HepG2 (cell line): ENCODE measurements around the gene HOXD3. TPM values are rescaled to one million over a fixed set of nuclear protein-coding genes. Genes with fewer than 3 reads are reported as not detected.

Source experiments
- FOXK2 ChIP-seq: fragments of 450-650 bp; IDR thresholded peaks from 2 replicates; pipeline ENCODE4 v1.6.1; 2016
- GATAD1 ChIP-seq: IDR thresholded peaks from 2 replicates; pipeline ENCODE4 v1.6.1; 2016; ENCODE audit warnings: missing genetic modification reagents, missing compliant biosample characterization
- HNRNPH1 ChIP-seq: fragments of 200-400 bp; formaldehyde crosslinking; optimal IDR thresholded peaks from 2 replicates; pipeline ENCODE3; 2017; ENCODE audit warnings: mild to moderate bottlenecking, low read depth, low read length
- KLF9 ChIP-seq: IDR thresholded peaks from 2 replicates; pipeline ENCODE4 v1.6.1; 2016; ENCODE audit warnings: low read depth
- MEF2D ChIP-seq: sonication (generic); formaldehyde crosslinking; IDR thresholded peaks from 2 replicates; pipeline ENCODE4 v1.5.1; 2020; ENCODE audit warnings: mild to moderate bottlenecking, missing genetic modification reagents
- MLLT10 ChIP-seq: sonication (generic); formaldehyde crosslinking; IDR thresholded peaks from 2 replicates; pipeline ENCODE4 v1.4.0; 2020; ENCODE audit warnings: missing genetic modification reagents
- THRA ChIP-seq: sonication (generic); formaldehyde crosslinking; IDR thresholded peaks from 2 replicates; pipeline ENCODE4 v1.4.0; 2020; ENCODE audit warnings: missing genetic modification reagents, borderline replicate concordance
- ZNF101 ChIP-seq: sonication (generic); formaldehyde crosslinking; IDR thresholded peaks from 2 replicates; pipeline ENCODE4 v1.4.0; 2020; ENCODE audit warnings: mild to moderate bottlenecking, low read depth, missing genetic modification reagents, borderline replicate concordance
- ZNF335 ChIP-seq: sonication (generic); formaldehyde crosslinking; IDR thresholded peaks from 2 replicates; pipeline ENCODE4 v1.4.0; 2020; ENCODE audit warnings: missing genetic modification reagents
- ZSCAN5A ChIP-seq: sonication (generic); formaldehyde crosslinking; IDR thresholded peaks from 2 replicates; pipeline ENCODE4 v1.8.0; 2022; ENCODE audit warnings: mild to moderate bottlenecking, missing genetic modification reagents, borderline replicate concordance
- polyA plus RNA-seq, 8 experiments: library from polyadenylated mRNA; depleted of rRNA in 3 of 8; stranded (reverse) in 7 of 8; unstranded in 1 of 8; fragments of >200 nt; fragmentation: Illumina TruSeq in 4 of 8; extraction: Trizol in 4 of 8; gene quantifications; 2 replicates each; pipeline versions ENCODE4 v1.2.1 to v1.2.3, GENCODE V29; 2011 to 2016; ENCODE audit warnings: low read depth in 4 of 8, missing spikeins in 1 of 8, mixed read lengths in 1 of 8; ENCODE audit not compliant: insufficient read depth in 1 of 8
- total RNA-seq, 5 experiments: library from RNA; depleted of rRNA; stranded (reverse); fragments of >200 nt; fragmentation: Illumina TruSeq; extraction: Trizol; gene quantifications; 2 replicates each; pipeline ENCODE4 v1.2.3, GENCODE V29; 2016; ENCODE audit warnings: low read depth in 1 of 5

Gene HOXD3
- total and polyA plus RNA-seq, 2 of the 13 experiments (the other 11 are each of a cell fraction or from before 2014, with no cell fraction given) = 0.05 to 0.09 TPM

- TF ChIP-seq ZSCAN5A (CRISPR knock-in tag) (no peak), FOXK2 (no peak), GATAD1 (no peak), ZNF335 (CRISPR knock-in tag) (no peak), MEF2D (peak; percentile 61), ZNF101 (no peak), MLLT10 (CRISPR knock-in tag) (no peak), KLF9 (0 out of 2 replicates have a peak, but pooled peaks have one; percentile 21), HNRNPH1 (no peak), THRA (peak; percentile 7; the same call in 1 of the 2 replicates)
Measured at GRCh38 chr2:176187899-176188773, 31.0 kb downstream of the HOXD3 start, which contains the start of gene HOXD1 (continued).
